ENCODE measurements around the gene CGREF1.

- TF ChIP-seq CTCF (IDR thresholded peaks at IDR 0.05) (no peak), POLR2A (IDR thresholded peaks at IDR 0.05) (no peak)
Measured at GRCh38 chr2:27150639-27151230, 31.8 kb upstream of the CGREF1 start.
